ENCODE results near the gene MAFF. TPM values are rescaled to one million over a fixed set of nuclear protein-coding genes. Genes with fewer than 3 reads are reported as not detected.

The MAFF gene
- 65.2 and 94.1 TPM in 2 replicates for total RNA-seq

GRCh38 chr22:38201711-38202436 lies at the start of gene MAFF:
MAFF (plus strand) TSS chr22:38201994; CDS start chr22:38213854, 11,860 bp downstream.

GRCh38 chr22:38181453-38182200 lies 20.2 kb upstream of the MAFF start, which contains the start of gene PLA2G6:
PLA2G6 (minus strand) TSS chr22:38181830; CDS start chr22:38169426, 12,404 bp downstream.

Other genes starting within 250 kb of the MAFF start
- 0.44 TPM in 1 of 2 replicates, not detected in the other for gene C22orf23, start 248.4 kb upstream of the MAFF start, total RNA-seq
- gene POLR2F, start 248.3 kb upstream of the MAFF start, total RNA-seq: 107 and 108 TPM in 2 replicates
- not detected in 2 replicates for gene SOX10, start 217.4 kb upstream of the MAFF start, total RNA-seq
- 12.8 and 17.2 TPM in 2 replicates for gene PICK1, start 144.6 kb upstream of the MAFF start, total RNA-seq
- not detected in 2 replicates for gene SLC16A8, start 117.8 kb upstream of the MAFF start, total RNA-seq
- gene BAIAP2L2, start 91.3 kb upstream of the MAFF start, total RNA-seq: 0.07 and 0.54 TPM in 2 replicates
- gene PLA2G6, start 20.2 kb upstream of the MAFF start, total RNA-seq: 2.5 and 11.9 TPM in 2 replicates
- gene TMEM184B, start 71.0 kb downstream of the MAFF start, total RNA-seq: 64.6 and 65.5 TPM in 2 replicates
- gene CSNK1E, start 115.4 kb downstream of the MAFF start, total RNA-seq: 95.7 and 133 TPM in 2 replicates

Data from mammary microvascular endothelial cell (primary cell).